Neural cell (in vitro differentiated cells): ENCODE measurements around the gene B4GALT1. TPM values are rescaled to one million over a fixed set of nuclear protein-coding genes. Genes with fewer than 3 reads are reported as not detected.

Experiments
- H2AFZ ChIP-seq: fragments of 200-600, 300-800 bp; sonication (generic), shearing (Covaris generic); 2 replicates; pipeline ENCODE4 v1.6.0; 2014; ENCODE audit warnings: low read depth, mild to moderate bottlenecking, antibody characterized with exemption, low read length, moderate library complexity
- H3F3A ChIP-seq: fragments of 200-600 bp; shearing (Covaris generic); 2 replicates; pipeline ENCODE4 v1.6.1; 2016; ENCODE audit warnings: mild to moderate bottlenecking, moderate library complexity, mixed read lengths, antibody characterized with exemption, low read length; ENCODE audit not compliant: insufficient read depth, poor library complexity, severe bottlenecking
- H3K27ac ChIP-seq: fragments of 200-600, 300-800 bp; sonication (generic), shearing (Covaris generic); 2 replicates; pipeline ENCODE4 v1.5.1; 2014; ENCODE audit warnings: mild to moderate bottlenecking, low read length, moderate library complexity
- H3K27me3 ChIP-seq: fragments of 300-800, 200-600 bp; sonication (generic), shearing (Covaris generic); 2 replicates; pipeline ENCODE4 v1.6.0; 2014; ENCODE audit warnings: mild to moderate bottlenecking, low read depth, low read length, moderate library complexity; ENCODE audit not compliant: insufficient read depth
- H3K36me3 ChIP-seq: fragments of 300-800, 200-600 bp; sonication (generic), shearing (Covaris generic); 2 replicates; pipeline ENCODE4 v1.5.1; 2014; ENCODE audit warnings: mild to moderate bottlenecking, antibody characterized with exemption, low read length, moderate library complexity; ENCODE audit not compliant: insufficient read depth
- H3K4me2 ChIP-seq: fragments of 300-800, 200-600 bp; sonication (generic), shearing (Covaris generic); 2 replicates; pipeline ENCODE4 v1.6.0; 2014; ENCODE audit warnings: mild to moderate bottlenecking, low read length
- H3K4me3 ChIP-seq: fragments of 300-800, 200-600 bp; sonication (generic), shearing (Covaris generic); 2 replicates; pipeline ENCODE4 v1.5.1; 2014; ENCODE audit warnings: mild to moderate bottlenecking, low read length, moderate library complexity
- H3K79me2 ChIP-seq: fragments of 200-600 bp; shearing (Covaris generic); replicated peaks from 2 replicates; pipeline ENCODE4 v1.6.0; 2014; ENCODE audit warnings: mild to moderate bottlenecking, low read length, moderate library complexity; ENCODE audit not compliant: insufficient read depth
- H3K9ac ChIP-seq: fragments of 300-800, 200-600 bp; sonication (generic), shearing (Covaris generic); 2 replicates; pipeline ENCODE4 v1.6.1; 2016; ENCODE audit warnings: mild to moderate bottlenecking, low read length, mixed read lengths
- H3K9me2 ChIP-seq: fragments of 200-600 bp; shearing (Covaris generic); 2 replicates; pipeline ENCODE4 v1.6.1; 2016; ENCODE audit warnings: mild to moderate bottlenecking, low read length, mixed read lengths; ENCODE audit not compliant: insufficient read depth
- H3K9me3 ChIP-seq: fragments of 200-600, 300-800 bp; sonication (generic), shearing (Covaris generic); 2 replicates; pipeline ENCODE4 v1.6.1; 2016; ENCODE audit warnings: mild to moderate bottlenecking, mixed run types, low read length, moderate library complexity, mixed read lengths
- H4K20me1 ChIP-seq: fragments of 200-600 bp; shearing (Covaris generic); 2 replicates; pipeline ENCODE4 v1.6.1; 2016; ENCODE audit warnings: mild to moderate bottlenecking, mixed run types; ENCODE audit not compliant: insufficient read depth
- CTCF ChIP-seq: fragments of 450-650 bp; IDR thresholded peaks from 2 replicates; pipeline ENCODE4 v1.5.1; 2014; ENCODE audit warnings: antibody characterized with exemption, mild to moderate bottlenecking, moderate library complexity; ENCODE audit not compliant: poor library complexity, severe bottlenecking
- EP300 ChIP-seq: fragments of 450-650 bp; conservative IDR thresholded peaks from 2 replicates; pipeline ENCODE4 v1.6.1; 2014; ENCODE audit warnings: antibody characterized with exemption, mild to moderate bottlenecking, moderate library complexity; ENCODE audit not compliant: poor library complexity, severe bottlenecking
- EZH2 ChIP-seq: fragments of 200-600, 300-800 bp; shearing (Covaris generic), sonication (generic); IDR thresholded peaks from 2 replicates; pipeline ENCODE4 v1.6.1; 2014; ENCODE audit warnings: antibody characterized with exemption, low read length, borderline replicate concordance, mild to moderate bottlenecking; ENCODE audit not compliant: insufficient read depth, poor library complexity, severe bottlenecking
- MXI1 ChIP-seq: fragments of 450-650 bp; conservative IDR thresholded peaks from 2 replicates; pipeline ENCODE4 v1.6.1; 2014; ENCODE audit warnings: antibody characterized with exemption, mild to moderate bottlenecking; ENCODE audit not compliant: poor library complexity, severe bottlenecking
- POLR2AphosphoS5 ChIP-seq: IDR thresholded peaks from 2 replicates; pipeline ENCODE4 v1.6.1; 2012
- RAD21 ChIP-seq: fragments of 450-650 bp; conservative IDR thresholded peaks from 2 replicates; pipeline ENCODE4 v1.6.1; 2014; ENCODE audit warnings: antibody characterized with exemption, mild to moderate bottlenecking, moderate library complexity
- SMC3 ChIP-seq: fragments of 450-650 bp; conservative IDR thresholded peaks from 2 replicates; pipeline ENCODE4 v1.6.1; 2014; ENCODE audit warnings: antibody characterized with exemption, mild to moderate bottlenecking, moderate library complexity; ENCODE audit not compliant: poor library complexity
- TAF1 ChIP-seq: IDR thresholded peaks from 2 replicates; pipeline ENCODE4 v1.6.1; 2012; ENCODE audit warnings: low read depth
- polyA plus RNA-seq: library from polyadenylated mRNA; depleted of rRNA; stranded (reverse); fragments of >200 nt; gene quantifications from 2 replicates; pipeline ENCODE4 v1.2.3, GENCODE V29; 2014
- TF ChIP-seq, protein P1 (sequence below): IDR thresholded peaks from 2 replicates; pipeline ENCODE4 v1.6.1; 2012; ENCODE audit warnings: borderline replicate concordance

B4GALT1 gene
- polyA plus RNA-seq, 1 donor from 2014 or later, result 0.41 TPM

DNA sequence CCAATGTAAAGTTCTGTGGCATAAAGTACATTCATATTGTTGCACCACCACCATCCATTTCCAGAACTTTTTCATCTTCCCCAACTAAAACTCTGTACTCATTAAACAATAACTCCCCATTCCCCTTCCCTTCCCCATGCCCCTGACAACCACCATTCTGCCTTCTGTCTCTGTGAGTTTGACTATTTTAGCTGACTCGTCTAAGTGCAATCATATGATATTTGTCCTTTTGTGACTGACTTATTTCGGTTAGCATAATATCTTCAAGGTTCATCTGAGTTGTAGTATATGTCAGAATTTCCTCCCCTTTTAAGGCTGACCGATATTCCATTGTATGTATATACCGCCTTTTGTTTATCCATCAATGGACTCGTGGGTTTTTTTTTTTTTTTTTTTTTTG, 61.6 kb downstream of the B4GALT1 start:
- Histone ChIP-seq H3K4me2 (no peak overlapping the region), H3F3A (no peaks in the 10 kb centered on the region), H3K79me2 (no peaks in the 10 kb centered on the region), H2AFZ (no peak overlapping the region), H4K20me1 (no peaks in the 10 kb centered on the region), H3K9me2 (no peaks in the 10 kb centered on the region), H3K36me3 (no peaks in the 10 kb centered on the region), H3K9ac (no peak overlapping the region), H3K27me3 (no peaks in the 10 kb centered on the region), H3K9me3 (no peaks in the 10 kb centered on the region), H3K4me3 (no peak overlapping the region), H3K27ac (no peak overlapping the region)
- TF ChIP-seq, protein P1, sequence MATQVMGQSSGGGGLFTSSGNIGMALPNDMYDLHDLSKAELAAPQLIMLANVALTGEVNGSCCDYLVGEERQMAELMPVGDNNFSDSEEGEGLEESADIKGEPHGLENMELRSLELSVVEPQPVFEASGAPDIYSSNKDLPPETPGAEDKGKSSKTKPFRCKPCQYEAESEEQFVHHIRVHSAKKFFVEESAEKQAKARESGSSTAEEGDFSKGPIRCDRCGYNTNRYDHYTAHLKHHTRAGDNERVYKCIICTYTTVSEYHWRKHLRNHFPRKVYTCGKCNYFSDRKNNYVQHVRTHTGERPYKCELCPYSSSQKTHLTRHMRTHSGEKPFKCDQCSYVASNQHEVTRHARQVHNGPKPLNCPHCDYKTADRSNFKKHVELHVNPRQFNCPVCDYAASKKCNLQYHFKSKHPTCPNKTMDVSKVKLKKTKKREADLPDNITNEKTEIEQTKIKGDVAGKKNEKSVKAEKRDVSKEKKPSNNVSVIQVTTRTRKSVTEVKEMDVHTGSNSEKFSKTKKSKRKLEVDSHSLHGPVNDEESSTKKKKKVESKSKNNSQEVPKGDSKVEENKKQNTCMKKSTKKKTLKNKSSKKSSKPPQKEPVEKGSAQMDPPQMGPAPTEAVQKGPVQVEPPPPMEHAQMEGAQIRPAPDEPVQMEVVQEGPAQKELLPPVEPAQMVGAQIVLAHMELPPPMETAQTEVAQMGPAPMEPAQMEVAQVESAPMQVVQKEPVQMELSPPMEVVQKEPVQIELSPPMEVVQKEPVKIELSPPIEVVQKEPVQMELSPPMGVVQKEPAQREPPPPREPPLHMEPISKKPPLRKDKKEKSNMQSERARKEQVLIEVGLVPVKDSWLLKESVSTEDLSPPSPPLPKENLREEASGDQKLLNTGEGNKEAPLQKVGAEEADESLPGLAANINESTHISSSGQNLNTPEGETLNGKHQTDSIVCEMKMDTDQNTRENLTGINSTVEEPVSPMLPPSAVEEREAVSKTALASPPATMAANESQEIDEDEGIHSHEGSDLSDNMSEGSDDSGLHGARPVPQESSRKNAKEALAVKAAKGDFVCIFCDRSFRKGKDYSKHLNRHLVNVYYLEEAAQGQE, result no peak
- TF ChIP-seq RAD21, result no peak
- TF ChIP-seq MXI1, result no peak
- no peak for TF ChIP-seq SMC3
- no peak for TF ChIP-seq CTCF
- TF ChIP-seq POLR2AphosphoS5, result no peak
- no peak for TF ChIP-seq TAF1
- TF ChIP-seq EP300, result no peak
- no peak for TF ChIP-seq EZH2

GRCh38 chr9:33104401-33104800, 62.7 kb downstream of the B4GALT1 start:
- H3K27ac ChIP-seq, result no peak overlapping the region
- no peaks in the 10 kb centered on the region for H3F3A ChIP-seq
- H3K79me2 ChIP-seq, result no peaks in the 10 kb centered on the region
- H3K4me3 ChIP-seq, result no peak overlapping the region
- H3K9me2 ChIP-seq, result no peaks in the 10 kb centered on the region
- no peaks in the 10 kb centered on the region for H3K27me3 ChIP-seq
- H4K20me1 ChIP-seq, result no peaks in the 10 kb centered on the region
- no peak overlapping the region for H3K9ac ChIP-seq
- no peak overlapping the region for H3K4me2 ChIP-seq
- H2AFZ ChIP-seq, result no peak overlapping the region
- H3K36me3 ChIP-seq, result no peaks in the 10 kb centered on the region
- H3K9me3 ChIP-seq, result no peaks in the 10 kb centered on the region
- TF ChIP-seq, protein P1, result no peak
- TF ChIP-seq TAF1, result no peak
- no peak for TF ChIP-seq MXI1
- no peak for TF ChIP-seq CTCF
- TF ChIP-seq EZH2, result no peak
- no peak for TF ChIP-seq SMC3
- TF ChIP-seq EP300, result no peak
- TF ChIP-seq POLR2AphosphoS5, result no peak
